ENCODE data around the gene CUBN.

DNA sequence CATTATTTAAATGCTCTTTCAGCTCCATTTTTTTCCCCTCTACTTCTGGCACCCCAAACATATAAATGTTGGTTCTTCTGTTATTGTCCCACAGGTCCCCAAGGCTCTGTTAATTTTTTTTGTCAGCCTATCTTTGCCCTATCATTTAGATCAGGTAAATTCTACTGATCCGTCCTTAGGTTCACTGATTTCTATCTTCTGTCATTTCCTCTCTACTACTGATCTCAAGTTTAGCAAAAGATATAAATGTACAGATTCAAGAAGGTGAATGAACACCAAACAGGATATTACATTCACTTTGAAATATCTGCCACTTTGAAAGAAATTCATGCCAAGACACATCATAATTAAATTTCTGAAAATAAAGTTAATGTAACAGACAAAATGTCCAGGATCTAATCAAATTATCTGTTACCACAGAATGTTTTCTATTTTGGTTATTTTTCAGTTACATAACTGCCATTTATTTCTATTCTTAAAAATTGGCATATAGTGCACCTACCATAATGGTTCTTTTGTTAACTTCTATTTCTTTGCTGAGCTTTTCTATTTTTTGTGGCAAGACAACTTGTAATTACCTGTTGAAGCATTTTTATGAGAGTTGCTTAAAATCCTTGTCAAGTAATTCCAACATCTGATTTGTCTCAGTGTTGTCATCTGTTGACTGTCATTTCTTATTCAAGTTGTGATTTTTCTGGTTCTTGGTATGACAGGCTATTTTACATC lies 12.1 kb upstream of the CUBN start:
- TF ChIP-seq KDM1A (IDR thresholded peaks at IDR 0.05; ENCODE audit: low read depth), result no peak
- no peak for TF ChIP-seq CTCF (IDR thresholded peaks at IDR 0.05)
- TF ChIP-seq FOSL2 (IDR thresholded peaks at IDR 0.05), result no peak
- TF ChIP-seq FOSL2 (CRISPR knock-in tag; IDR thresholded peaks at IDR 0.05), result no peak
- TF ChIP-seq, protein P1, sequence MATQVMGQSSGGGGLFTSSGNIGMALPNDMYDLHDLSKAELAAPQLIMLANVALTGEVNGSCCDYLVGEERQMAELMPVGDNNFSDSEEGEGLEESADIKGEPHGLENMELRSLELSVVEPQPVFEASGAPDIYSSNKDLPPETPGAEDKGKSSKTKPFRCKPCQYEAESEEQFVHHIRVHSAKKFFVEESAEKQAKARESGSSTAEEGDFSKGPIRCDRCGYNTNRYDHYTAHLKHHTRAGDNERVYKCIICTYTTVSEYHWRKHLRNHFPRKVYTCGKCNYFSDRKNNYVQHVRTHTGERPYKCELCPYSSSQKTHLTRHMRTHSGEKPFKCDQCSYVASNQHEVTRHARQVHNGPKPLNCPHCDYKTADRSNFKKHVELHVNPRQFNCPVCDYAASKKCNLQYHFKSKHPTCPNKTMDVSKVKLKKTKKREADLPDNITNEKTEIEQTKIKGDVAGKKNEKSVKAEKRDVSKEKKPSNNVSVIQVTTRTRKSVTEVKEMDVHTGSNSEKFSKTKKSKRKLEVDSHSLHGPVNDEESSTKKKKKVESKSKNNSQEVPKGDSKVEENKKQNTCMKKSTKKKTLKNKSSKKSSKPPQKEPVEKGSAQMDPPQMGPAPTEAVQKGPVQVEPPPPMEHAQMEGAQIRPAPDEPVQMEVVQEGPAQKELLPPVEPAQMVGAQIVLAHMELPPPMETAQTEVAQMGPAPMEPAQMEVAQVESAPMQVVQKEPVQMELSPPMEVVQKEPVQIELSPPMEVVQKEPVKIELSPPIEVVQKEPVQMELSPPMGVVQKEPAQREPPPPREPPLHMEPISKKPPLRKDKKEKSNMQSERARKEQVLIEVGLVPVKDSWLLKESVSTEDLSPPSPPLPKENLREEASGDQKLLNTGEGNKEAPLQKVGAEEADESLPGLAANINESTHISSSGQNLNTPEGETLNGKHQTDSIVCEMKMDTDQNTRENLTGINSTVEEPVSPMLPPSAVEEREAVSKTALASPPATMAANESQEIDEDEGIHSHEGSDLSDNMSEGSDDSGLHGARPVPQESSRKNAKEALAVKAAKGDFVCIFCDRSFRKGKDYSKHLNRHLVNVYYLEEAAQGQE (IDR thresholded peaks at IDR 0.05), result no peak
- TF ChIP-seq EP300 (IDR thresholded peaks at IDR 0.05), result no peak
- TF ChIP-seq MAZ (IDR thresholded peaks at IDR 0.05; ENCODE audit: borderline replicate concordance, low read depth, low read length), result no peak
- TF ChIP-seq JUNB (IDR thresholded peaks at IDR 0.05), result no peak
- TF ChIP-seq USF2 (IDR thresholded peaks at IDR 0.05), result no peak
- TF ChIP-seq MAFK (IDR thresholded peaks at IDR 0.05; ENCODE audit: partially characterized antibody), result no peak
- TF ChIP-seq ESRRA (IDR thresholded peaks at IDR 0.05; ENCODE audit: borderline replicate concordance, low read length), result no peak
- no peak for TF ChIP-seq HEYL (CRISPR knock-in tag; IDR thresholded peaks at IDR 0.05)
- no peak for TF ChIP-seq MAX (IDR thresholded peaks at IDR 0.05)
- TF ChIP-seq POLR2A (IDR thresholded peaks at IDR 0.05; ENCODE audit: low read length), result no peak
